ENCODE data around the gene FTCDNL1.

- TF ChIP-seq USF2 (IDR thresholded peaks at IDR 0.05) (no peak), HOXA7 (CRISPR knock-in tag; IDR thresholded peaks at IDR 0.05) (no peak), CTCF (IDR thresholded peaks at IDR 0.05) (no peak), BHLHE40 (IDR thresholded peaks at IDR 0.05; ENCODE audit: low read depth, low read length) (no peak), POLR2A (IDR thresholded peaks at IDR 0.05; ENCODE audit: low read length) (no peak)
Measured at GRCh38 chr2:199850218-199850717, 724 bp downstream of the FTCDNL1 start.

Data from A549 (cell line).